22Rv1 (cell line): ENCODE data around the gene ITPR1.

Experiments used
- ZFX ChIP-seq: fragments of 450-650 bp; IDR thresholded peaks from 2 replicates; pipeline ENCODE4 v1.6.1; 2017; ENCODE audit warnings: antibody characterized with exemption, borderline replicate concordance
- TF ChIP-seq, protein P1 (sequence below): fragments of 450-650 bp; IDR thresholded peaks from 2 replicates; pipeline ENCODE4 v1.5.1; 2017; ENCODE audit warnings: mild to moderate bottlenecking

GRCh38 chr3:4877173-4877787, 384.1 kb downstream of the ITPR1 start:
- TF ChIP-seq, protein P1, sequence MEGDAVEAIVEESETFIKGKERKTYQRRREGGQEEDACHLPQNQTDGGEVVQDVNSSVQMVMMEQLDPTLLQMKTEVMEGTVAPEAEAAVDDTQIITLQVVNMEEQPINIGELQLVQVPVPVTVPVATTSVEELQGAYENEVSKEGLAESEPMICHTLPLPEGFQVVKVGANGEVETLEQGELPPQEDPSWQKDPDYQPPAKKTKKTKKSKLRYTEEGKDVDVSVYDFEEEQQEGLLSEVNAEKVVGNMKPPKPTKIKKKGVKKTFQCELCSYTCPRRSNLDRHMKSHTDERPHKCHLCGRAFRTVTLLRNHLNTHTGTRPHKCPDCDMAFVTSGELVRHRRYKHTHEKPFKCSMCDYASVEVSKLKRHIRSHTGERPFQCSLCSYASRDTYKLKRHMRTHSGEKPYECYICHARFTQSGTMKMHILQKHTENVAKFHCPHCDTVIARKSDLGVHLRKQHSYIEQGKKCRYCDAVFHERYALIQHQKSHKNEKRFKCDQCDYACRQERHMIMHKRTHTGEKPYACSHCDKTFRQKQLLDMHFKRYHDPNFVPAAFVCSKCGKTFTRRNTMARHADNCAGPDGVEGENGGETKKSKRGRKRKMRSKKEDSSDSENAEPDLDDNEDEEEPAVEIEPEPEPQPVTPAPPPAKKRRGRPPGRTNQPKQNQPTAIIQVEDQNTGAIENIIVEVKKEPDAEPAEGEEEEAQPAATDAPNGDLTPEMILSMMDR = no peak
- TF ChIP-seq ZFX = no peak
